ENCODE measurements around the gene ZDHHC12.
A peak's percentile ranks its signal among the peaks of the same experiment; 100 is the strongest.

Gene ZDHHC12

GRCh38 chr9:128732576-128732975 is 8.6 kb upstream of the ZDHHC12 start:
- H3K4me3 ChIP-seq (ENCODE audit: low read depth, low read length), result no peak overlapping the region
- DNase-seq (ENCODE audit: low read depth), result peak; percentile 20
- TF ChIP-seq MAX (IDR thresholded peaks at IDR 0.05; ENCODE audit: low read depth, low read length) (no peak), MYC (IDR thresholded peaks at IDR 0.05; ENCODE audit: low read depth, low read length) (0 out of 2 replicates have a peak, but pooled peaks have one; percentile 20), POLR2A (IDR thresholded peaks at IDR 0.05; ENCODE audit: extremely low read depth, insufficient read length) (no peak)
- TF ChIP-seq, protein P1, sequence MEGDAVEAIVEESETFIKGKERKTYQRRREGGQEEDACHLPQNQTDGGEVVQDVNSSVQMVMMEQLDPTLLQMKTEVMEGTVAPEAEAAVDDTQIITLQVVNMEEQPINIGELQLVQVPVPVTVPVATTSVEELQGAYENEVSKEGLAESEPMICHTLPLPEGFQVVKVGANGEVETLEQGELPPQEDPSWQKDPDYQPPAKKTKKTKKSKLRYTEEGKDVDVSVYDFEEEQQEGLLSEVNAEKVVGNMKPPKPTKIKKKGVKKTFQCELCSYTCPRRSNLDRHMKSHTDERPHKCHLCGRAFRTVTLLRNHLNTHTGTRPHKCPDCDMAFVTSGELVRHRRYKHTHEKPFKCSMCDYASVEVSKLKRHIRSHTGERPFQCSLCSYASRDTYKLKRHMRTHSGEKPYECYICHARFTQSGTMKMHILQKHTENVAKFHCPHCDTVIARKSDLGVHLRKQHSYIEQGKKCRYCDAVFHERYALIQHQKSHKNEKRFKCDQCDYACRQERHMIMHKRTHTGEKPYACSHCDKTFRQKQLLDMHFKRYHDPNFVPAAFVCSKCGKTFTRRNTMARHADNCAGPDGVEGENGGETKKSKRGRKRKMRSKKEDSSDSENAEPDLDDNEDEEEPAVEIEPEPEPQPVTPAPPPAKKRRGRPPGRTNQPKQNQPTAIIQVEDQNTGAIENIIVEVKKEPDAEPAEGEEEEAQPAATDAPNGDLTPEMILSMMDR (IDR thresholded peaks at IDR 0.05; ENCODE audit: low read depth, low read length), result no peak

GRCh38 chr9:128731691-128732090 is 7.8 kb upstream of the ZDHHC12 start:
- no peak overlapping the region for H3K4me3 ChIP-seq (ENCODE audit: low read depth, low read length)
- DNase-seq (ENCODE audit: low read depth), result no peak
- no peak for TF ChIP-seq MAX (IDR thresholded peaks at IDR 0.05; ENCODE audit: low read depth, low read length)
- TF ChIP-seq MYC (IDR thresholded peaks at IDR 0.05; ENCODE audit: low read depth, low read length), result no peak
- TF ChIP-seq, protein P1 (IDR thresholded peaks at IDR 0.05; ENCODE audit: low read depth, low read length), result no peak
- TF ChIP-seq POLR2A (IDR thresholded peaks at IDR 0.05; ENCODE audit: extremely low read depth, insufficient read length), result no peak

DNA sequence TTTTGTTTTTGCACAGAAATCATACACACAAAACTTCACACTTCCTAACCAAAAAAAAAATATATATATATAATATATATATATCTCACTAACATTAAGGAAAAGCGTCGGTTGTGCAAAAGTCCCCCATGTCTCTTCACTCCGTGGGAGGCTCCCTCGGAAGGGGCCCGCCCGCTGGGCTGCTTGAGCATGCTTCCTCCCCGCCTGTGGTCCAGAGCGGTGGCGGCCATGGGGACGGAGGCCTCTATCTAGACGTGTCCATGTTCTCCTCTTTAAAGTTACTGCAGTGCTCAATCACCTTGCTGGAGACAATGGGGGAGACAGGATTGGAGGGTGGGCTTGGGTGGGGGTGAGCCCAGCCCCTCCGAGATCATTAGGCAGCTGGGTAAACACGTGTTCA is 7.2 kb upstream of the ZDHHC12 start:
- TF ChIP-seq POLR2A (IDR thresholded peaks at IDR 0.05; ENCODE audit: extremely low read depth, insufficient read length) (no peak), MYC (IDR thresholded peaks at IDR 0.05; ENCODE audit: low read depth, low read length) (no peak), MAX (IDR thresholded peaks at IDR 0.05; ENCODE audit: low read depth, low read length) (no peak)
- TF ChIP-seq, protein P1 (IDR thresholded peaks at IDR 0.05; ENCODE audit: low read depth, low read length), result no peak
- no peak overlapping the region for H3K4me3 ChIP-seq (ENCODE audit: low read depth, low read length)
- no peak for DNase-seq (ENCODE audit: low read depth)

DNA sequence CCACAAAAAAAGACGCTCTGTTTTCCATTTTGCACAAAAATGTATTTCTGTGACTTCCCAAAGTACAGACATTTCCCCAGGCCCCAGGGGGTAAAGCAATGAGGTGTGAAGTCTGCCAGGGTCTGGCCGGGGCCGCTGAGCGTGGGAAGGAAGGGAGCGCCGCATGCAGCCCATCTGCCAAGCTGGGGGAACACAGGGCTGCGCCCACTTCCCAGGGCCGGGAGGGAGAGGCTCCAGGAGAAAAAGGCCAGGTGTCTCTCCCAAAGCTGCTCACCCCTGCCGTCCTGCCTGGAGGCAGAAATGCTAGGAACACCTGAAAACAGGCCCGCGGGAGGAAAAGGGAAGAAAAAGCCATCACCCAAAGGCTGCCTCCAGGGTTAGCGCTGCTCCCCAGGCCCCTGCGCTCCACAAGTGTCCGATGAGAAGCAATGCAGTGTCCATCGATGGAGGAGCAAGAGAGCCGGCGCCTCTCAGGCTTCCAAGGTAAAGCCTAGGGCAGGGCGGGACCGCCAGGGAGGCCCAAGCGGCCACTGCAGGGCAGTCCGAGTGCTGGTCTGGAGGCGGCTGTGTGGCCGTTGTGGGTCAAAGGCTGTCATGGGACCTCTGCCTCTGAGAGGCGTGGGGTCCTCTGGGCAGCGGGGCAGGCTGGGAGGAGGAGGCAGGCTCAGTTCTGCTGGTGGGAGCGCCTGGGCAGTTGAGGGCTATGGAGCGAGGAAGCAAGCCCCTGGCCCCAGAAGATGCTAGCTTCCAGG is 6.0 kb upstream of the ZDHHC12 start:
- no peak for TF ChIP-seq MAX (IDR thresholded peaks at IDR 0.05; ENCODE audit: low read depth, low read length)
- H3K4me3 ChIP-seq (ENCODE audit: low read depth, low read length), result no peak overlapping the region
- no peak for DNase-seq (ENCODE audit: low read depth)

GRCh38 chr9:128729302-128729701 is 5.4 kb upstream of the ZDHHC12 start:
- no peak for DNase-seq (ENCODE audit: low read depth)
- no peak overlapping the region for H3K4me3 ChIP-seq (ENCODE audit: low read depth, low read length)
- TF ChIP-seq, protein P1 (IDR thresholded peaks at IDR 0.05; ENCODE audit: low read depth, low read length), result no peak
- no peak for TF ChIP-seq MYC (IDR thresholded peaks at IDR 0.05; ENCODE audit: low read depth, low read length)
- TF ChIP-seq MAX (IDR thresholded peaks at IDR 0.05; ENCODE audit: low read depth, low read length), result no peak
- TF ChIP-seq POLR2A (IDR thresholded peaks at IDR 0.05; ENCODE audit: extremely low read depth, insufficient read length), result no peak

GRCh38 chr9:128728298-128728697 is 4.4 kb upstream of the ZDHHC12 start:
- H3K4me3 ChIP-seq (ENCODE audit: low read depth, low read length), result no peak overlapping the region
- TF ChIP-seq MYC (IDR thresholded peaks at IDR 0.05; ENCODE audit: low read depth, low read length) (no peak), POLR2A (IDR thresholded peaks at IDR 0.05; ENCODE audit: extremely low read depth, insufficient read length) (no peak), MAX (IDR thresholded peaks at IDR 0.05; ENCODE audit: low read depth, low read length) (no peak)
- TF ChIP-seq, protein P1 (IDR thresholded peaks at IDR 0.05; ENCODE audit: low read depth, low read length), result no peak
- no peak for DNase-seq (ENCODE audit: low read depth)
